ENCODE measurements around the gene BPHL. TPM values are rescaled to one million over a fixed set of nuclear protein-coding genes. Genes with fewer than 3 reads are reported as not detected.
"Not testable (repeated sequence)": the region's sequence is repeated elsewhere in the genome, so short reads cannot be mapped to it uniquely, and the experiment has no call there.

The BPHL gene
- total and polyA plus RNA-seq, 7 donors, result 6.7 to 22.8 (median 9.0) TPM

GRCh38 chr6:3075772-3076113, 42.8 kb upstream of the BPHL start:
- no peaks in the 10 kb centered on the region for H3K9me3 ChIP-seq
- intact Hi-C loops (cut with DNase I), result loop anchor here (5.0 to 10.0 kb wide), 3 partner anchors 37 to 301 kb away; partner anchors contain the start of gene BPHL (in 1 of the 2)
- WGBS, 3 donors, result 71 to 77% (median 75%) methylated on average over 4 of the region's 4 CpGs
- peaks cover 24% of the 10 kb centered on the region for H3K4me1 ChIP-seq
- no peak for TF ChIP-seq CTCF (IDR thresholded peaks at IDR 0.05)
- no peak for ATAC-seq
- no peak overlapping the region for H3K4me3 ChIP-seq
- no peaks in the 10 kb centered on the region for H3K27me3 ChIP-seq (ENCODE audit: insufficient read depth in 3 of 3, low read length in 2 of 3)
- H3K27ac ChIP-seq, result no peak overlapping the region
- H3K36me3 ChIP-seq (ENCODE audit: insufficient read depth in 1 of 2, low read depth in 1 of 2), result peaks cover 12 to 49% of the 10 kb centered on the region in 2 donors
- no peak for DNase-seq

- no peak for TF ChIP-seq CTCF (IDR thresholded peaks at IDR 0.05)
- 84 to 91% (median 90%) methylated on average over 3 of the region's 3 CpGs for WGBS, 3 donors
- no peaks in the 10 kb centered on the region for H3K27me3 ChIP-seq (ENCODE audit: insufficient read depth in 3 of 3, low read length in 2 of 3)
- DNase-seq, result no peak
- H3K4me3 ChIP-seq, result no peak overlapping the region
- H3K4me1 ChIP-seq, result peaks cover 19% of the 10 kb centered on the region
- H3K36me3 ChIP-seq (ENCODE audit: insufficient read depth in 1 of 2, low read depth in 1 of 2), result peaks cover 15 to 55% of the 10 kb centered on the region in 2 donors
- no peaks in the 10 kb centered on the region for H3K9me3 ChIP-seq
- no peak overlapping the region for H3K27ac ChIP-seq
- no peak for ATAC-seq
- intact Hi-C loops (cut with DNase I), result loop anchor here (5.0 to 10.0 kb wide), 3 partner anchors 36 to 302 kb away; partner anchors contain the start of gene BPHL (in 1 of the 2)
These were observed 42.2 kb upstream of the BPHL start for GRCh38 chr6:3076320-3076719.

GRCh38 chr6:3077430-3077829, 41.1 kb upstream of the BPHL start:
- Histone ChIP-seq H3K4me3 (no peak overlapping the region), H3K9me3 (no peaks in the 10 kb centered on the region), H3K4me1 (peaks cover 16% of the 10 kb centered on the region), H3K36me3 (ENCODE audit: insufficient read depth in 1 of 2, low read depth in 1 of 2) (peaks cover 14 to 65% of the 10 kb centered on the region in 2 donors), H3K27ac (no peak overlapping the region), H3K27me3 (ENCODE audit: insufficient read depth in 3 of 3, low read length in 2 of 3) (no peaks in the 10 kb centered on the region)
- no peak for DNase-seq
- ATAC-seq, result no peak
- no peak for TF ChIP-seq CTCF (IDR thresholded peaks at IDR 0.05)
- WGBS, 3 donors, result 90 to 93% (median 92%) methylated on average over 9 of the region's 9 CpGs
- intact Hi-C loops (cut with DNase I), result loop anchor here (5.0 to 10.0 kb wide), 3 partner anchors 35 to 303 kb away; partner anchors contain the start of gene BPHL (in 1 of the 2)

GRCh38 chr6:3078952-3079351, 39.6 kb upstream of the BPHL start:
- Histone ChIP-seq H3K4me1 (peaks cover 13% of the 10 kb centered on the region), H3K36me3 (ENCODE audit: insufficient read depth in 1 of 2, low read depth in 1 of 2) (peaks cover 14 to 77% of the 10 kb centered on the region in 2 donors)
- intact Hi-C loops (cut with DNase I), result loop anchor here (5.0 to 10.0 kb wide), 3 partner anchors 33 to 304 kb away; partner anchors contain the start of gene BPHL (in 1 of the 2)
- not testable (repeated sequence) for H3K27ac ChIP-seq; H3K9me3 ChIP-seq; DNase-seq; H3K27me3 ChIP-seq (ENCODE audit: insufficient read depth in 3 of 3, low read length in 2 of 3); H3K4me3 ChIP-seq; ATAC-seq
- WGBS, 3 donors, result 86 to 97% (median 96%) methylated on average over 8 of the region's 8 CpGs

GRCh38 chr6:3079682-3080081, 38.8 kb upstream of the BPHL start:
- no peak for TF ChIP-seq CTCF (IDR thresholded peaks at IDR 0.05)
- intact Hi-C loops (cut with DNase I), result loop anchor here (5.0 to 10.0 kb wide), 3 partner anchors 33 to 305 kb away; partner anchors contain the start of gene BPHL (in 1 of the 2)
- no peak overlapping the region for H3K4me3 ChIP-seq
- H3K36me3 ChIP-seq (ENCODE audit: insufficient read depth in 1 of 2, low read depth in 1 of 2), result peaks cover 15 to 82% of the 10 kb centered on the region in 2 donors
- WGBS, 3 donors, result 93 to 98% (median 97%) methylated on average over 1 of the region's 1 CpG
- H3K4me1 ChIP-seq, result peaks cover 13% of the 10 kb centered on the region
- no peaks in the 10 kb centered on the region for H3K27me3 ChIP-seq (ENCODE audit: insufficient read depth in 3 of 3, low read length in 2 of 3)
- DNase-seq (no peak), ATAC-seq (no peak)
- no peaks in the 10 kb centered on the region for H3K9me3 ChIP-seq
- no peak overlapping the region for H3K27ac ChIP-seq

Measured in psoas muscle (tissue), 8 donors.